AG10803 (cell line): Measurements from ENCODE around the gene TRABD2B.

Source experiments
- DNase-seq: peaks from one replicate; pipeline ENCODE4 v3.0.0; 2010; ENCODE audit warnings: low read depth
- H3K4me3 ChIP-seq: 2 replicates; pipeline ENCODE4 v1.5.1; 2011; ENCODE audit warnings: mild to moderate bottlenecking, low read length, control low read depth
- CTCF ChIP-seq: conservative IDR thresholded peaks from 2 replicates; pipeline ENCODE4 v1.5.1; 2011; ENCODE audit warnings: mild to moderate bottlenecking, low read length, control low read depth, inconsistent platforms

TRABD2B gene

DNA sequence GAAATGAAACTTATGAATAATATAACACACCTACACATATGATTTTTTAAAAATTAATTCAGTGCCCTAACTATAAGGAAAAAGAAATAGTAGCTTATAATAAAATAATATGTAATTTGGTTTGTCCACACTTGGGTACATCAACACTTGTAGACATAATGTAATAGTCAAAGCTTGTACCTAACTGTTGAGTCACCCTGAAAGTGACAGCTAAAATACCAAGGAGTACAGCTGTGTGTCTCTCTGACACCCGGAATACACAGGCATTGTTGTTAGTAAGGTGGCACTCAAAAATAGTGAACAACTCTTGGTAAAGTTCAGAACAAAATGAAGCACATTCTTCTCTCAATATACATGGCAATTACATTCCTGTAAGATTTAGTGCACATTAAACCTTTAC, 243.4 kb downstream of the TRABD2B start:
- no peak for DNase-seq
- no peak for TF ChIP-seq CTCF

GRCh38 chr1:47752559-47752958, 244.6 kb downstream of the TRABD2B start:
- DNase-seq, result no peak
- TF ChIP-seq CTCF, result no peak

More for the DNA sequence above, 243.4 kb downstream of the TRABD2B start:
- no peak overlapping the region for H3K4me3 ChIP-seq

DNA sequence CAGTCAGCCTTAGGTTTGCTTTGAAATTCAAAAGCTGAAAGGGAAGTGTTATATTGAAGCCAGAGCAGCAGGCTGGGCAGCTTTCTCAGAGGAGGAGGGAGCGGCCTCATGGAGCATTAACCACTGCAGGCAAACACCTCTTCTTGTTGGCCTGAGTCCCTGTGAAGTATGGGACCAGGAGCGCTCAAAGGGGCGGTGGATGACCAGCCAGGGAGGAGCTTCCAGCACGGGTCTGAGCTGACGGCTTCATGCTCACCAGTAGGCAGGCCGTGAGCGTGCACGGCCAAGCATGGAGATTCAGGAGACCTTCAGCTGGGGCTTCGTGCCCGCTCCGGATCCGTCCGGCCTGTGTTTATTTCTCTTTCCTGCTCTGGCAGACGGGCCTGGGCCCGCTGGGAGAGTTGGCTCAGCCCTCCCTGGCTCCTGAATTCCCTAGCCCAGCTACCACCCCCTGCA, 245.2 kb downstream of the TRABD2B start:
- H3K4me3 ChIP-seq, result no peak overlapping the region
- DNase-seq, result peak; percentile 3
- no peak for TF ChIP-seq CTCF

More at GRCh38 chr1:47752559-47752958, 244.6 kb downstream of the TRABD2B start:
- no peak overlapping the region for H3K4me3 ChIP-seq

- DNase-seq, result no peak
- no peak overlapping the region for H3K4me3 ChIP-seq
- no peak for TF ChIP-seq CTCF
Measured at GRCh38 chr1:47751193-47751592, 246.0 kb downstream of the TRABD2B start.

- TF ChIP-seq CTCF, result no peak
- no peak overlapping the region for H3K4me3 ChIP-seq
- DNase-seq, result no peak
Measured at GRCh38 chr1:47745715-47746609, 251.2 kb downstream of the TRABD2B start.

DNA sequence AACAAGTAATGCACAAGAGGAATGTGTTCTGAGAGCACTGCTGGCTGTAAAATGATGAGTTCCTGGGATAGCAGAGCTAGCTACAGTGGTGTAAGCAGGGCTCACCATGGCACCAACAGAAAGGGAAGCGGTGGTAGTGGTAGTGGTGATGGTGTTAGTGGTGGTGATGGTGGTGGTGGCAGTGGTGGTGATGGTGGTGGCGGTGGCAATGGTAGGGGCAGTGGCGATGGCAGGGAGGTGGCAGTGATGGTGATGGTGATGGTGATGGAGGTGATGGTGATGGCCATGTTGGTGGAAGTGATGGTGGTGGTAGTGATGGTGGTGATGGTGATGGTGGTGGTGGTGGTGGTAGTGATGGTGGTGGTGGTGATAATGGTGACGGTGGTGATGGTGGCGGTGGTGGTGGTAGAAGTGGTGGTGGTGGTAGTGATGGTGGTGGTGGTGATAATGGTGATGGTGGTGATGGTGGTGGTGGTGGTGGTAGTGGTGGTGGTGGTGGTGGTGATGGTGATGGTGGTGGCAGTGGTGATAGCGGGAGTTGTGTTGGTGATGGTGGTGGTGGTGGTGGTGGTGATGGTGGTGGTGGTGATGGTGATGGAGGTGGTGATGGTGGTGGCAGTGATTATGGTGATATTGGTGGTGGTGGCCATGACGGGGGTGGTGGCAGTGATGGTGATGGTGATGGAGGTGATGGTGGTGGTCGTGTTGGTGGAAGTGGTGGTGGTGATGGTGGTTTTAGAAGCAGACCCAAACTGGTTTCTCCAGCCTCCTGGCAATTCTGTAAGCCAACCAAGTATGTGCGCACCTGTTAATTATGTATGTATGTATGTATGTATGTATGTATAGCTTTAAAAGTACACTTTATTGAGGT, 254.1 kb downstream of the TRABD2B start:
- no peak overlapping the region for H3K4me3 ChIP-seq
- no peak for DNase-seq
- no peak for TF ChIP-seq CTCF
